HCT116 (cell line): ENCODE data around the gene CSNK1E. TPM values are rescaled to one million over a fixed set of nuclear protein-coding genes. Genes with fewer than 3 reads are reported as not detected.

Experiments
- ATAC-seq: fragments of 200-7000 bp; cut with Tn5 transposase; 2 replicates; pipeline ENCODE4 v1.9.1; 2020; ENCODE audit warnings: mild to moderate bottlenecking, moderate library complexity
- BruUV-seq: library from RNA; stranded (reverse); fragments of 400-500 nt; replicated peaks from 2 replicates; lab custom pipeline; 2021; lab: Mats Ljungman, UMichigan
- CTCF ChIA-PET: fragments of 300-600 bp; sonication (Branson Sonifier 250); formaldehyde crosslinking; loops from one replicate; lab custom pipeline; 2021; ENCODE audit warnings: antibody characterized with exemption; lab: Charles Lee
- POLR2A ChIA-PET: fragments of 300-600, 350-600 bp; sonication (Branson Sonifier 250); formaldehyde crosslinking; loops from one replicate; lab custom pipeline; 2021; ENCODE audit warnings: antibody characterized with exemption; lab: Charles Lee
- RAD21 ChIA-PET, 2 experiments: fragments of 300-600 bp; sonication (Branson Sonifier 250); formaldehyde crosslinking; loops; one replicate each; lab custom pipeline; 2023; ENCODE audit warnings: low total read pairs in 2 of 2; ENCODE audit not compliant: uncharacterized antibody in 2 of 2, unreplicated experiment in 2 of 2, low non-redundant PET in 1 of 2; lab: Charles Lee
- DNase-seq: peaks from one replicate; pipeline ENCODE4 v3.0.0-alpha.2; 2010; ENCODE audit warnings: low read depth, low spot score
- H2AFZ ChIP-seq: fragments of 200-600 bp; shearing (Covaris generic), sonication (generic); 2 replicates; pipeline ENCODE4 v1.6.1; 2017; ENCODE audit warnings: low read depth, mixed run types, mixed read lengths, antibody characterized with exemption, low read length; ENCODE audit not compliant: poor library complexity, severe bottlenecking
- H3K27ac ChIP-seq: 2 replicates; pipeline ENCODE4 v1.5.1; 2012; ENCODE audit warnings: low read depth, low read length
- H3K27me3 ChIP-seq: fragments of 200-600 bp; sonication (generic); 2 replicates; pipeline ENCODE4 v1.6.1; 2016; ENCODE audit warnings: mixed run types, low read length, mixed read lengths; ENCODE audit not compliant: insufficient read depth
- H3K36me3 ChIP-seq, 2 experiments: fragments of 200-500 bp in 1 of 2; fragments of 200-600 bp in 1 of 2; sonication (Bioruptor generic) in 1 of 2; sonication (generic) in 1 of 2; 2 replicates each; pipeline versions ENCODE4 v1.5.1 to v1.6.1; 2014 to 2016; ENCODE audit warnings: low read length in 2 of 2, inconsistent platforms in 1 of 2, mixed read lengths in 1 of 2, mixed run types in 1 of 2; ENCODE audit not compliant: insufficient read depth in 2 of 2, control insufficient read depth in 1 of 2
- H3K4me1 ChIP-seq, 2 experiments: fragments of 200-600 bp in 1 of 2; sonication (generic) in 1 of 2; 2 replicates each; pipeline versions ENCODE4 v1.5.1 to v1.6.1; 2012 to 2017; ENCODE audit warnings: low read length in 2 of 2, inconsistent platforms in 1 of 2, mild to moderate bottlenecking in 1 of 2, mixed read lengths in 1 of 2, mixed run types in 1 of 2, moderate library complexity in 1 of 2; ENCODE audit not compliant: insufficient read depth in 2 of 2, control insufficient read depth in 1 of 2
- H3K4me2 ChIP-seq: fragments of 200-600 bp; sonication (generic); 2 replicates; pipeline ENCODE4 v1.6.1; 2017; ENCODE audit warnings: mixed run types, low read length, mixed read lengths
- H3K4me3 ChIP-seq, 2 experiments: fragments of 200-600 bp in 1 of 2; sonication (generic) in 1 of 2; replicated peaks in 1 of 2; 2 replicates each; pipeline ENCODE4 v1.5.1; 2011 to 2016; ENCODE audit warnings: low read length in 2 of 2, control low read depth in 1 of 2, low read depth in 1 of 2, mild to moderate bottlenecking in 1 of 2, mixed read lengths in 1 of 2, mixed run types in 1 of 2
- H3K79me2 ChIP-seq: fragments of 200-600 bp; sonication (generic); 2 replicates; pipeline ENCODE4 v1.6.1; 2017; ENCODE audit warnings: mild to moderate bottlenecking, mixed run types, low read length, moderate library complexity, mixed read lengths; ENCODE audit not compliant: insufficient read depth
- H3K9ac ChIP-seq: fragments of 200-600 bp; sonication (generic); 2 replicates; pipeline ENCODE4 v1.6.1; 2016; ENCODE audit warnings: low read length, mixed read lengths
- H3K9me2 ChIP-seq: fragments of 200-600 bp; sonication (generic), shearing (Covaris generic); 2 replicates; pipeline ENCODE4 v1.6.1; 2017; ENCODE audit warnings: mixed run types, mild to moderate bottlenecking, moderate library complexity; ENCODE audit not compliant: insufficient read depth
- H3K9me3 ChIP-seq, 2 experiments: fragments of 200-500 bp in 1 of 2; fragments of 200-600 bp in 1 of 2; sonication (Bioruptor generic) in 1 of 2; sonication (generic) in 1 of 2; 2 replicates each; pipeline ENCODE4 v1.6.1; 2014 to 2017; ENCODE audit warnings: low read length in 2 of 2, mixed read lengths in 2 of 2, inconsistent platforms in 1 of 2, low read depth in 1 of 2, mild to moderate bottlenecking in 1 of 2, mixed run types in 1 of 2, moderate library complexity in 1 of 2; ENCODE audit not compliant: control insufficient read depth in 1 of 2, insufficient read depth in 1 of 2
- H4K20me1 ChIP-seq: fragments of 200-600 bp; sonication (generic), shearing (Covaris generic); 2 replicates; pipeline ENCODE4 v1.6.1; 2017; ENCODE audit warnings: mixed run types, mild to moderate bottlenecking, moderate library complexity; ENCODE audit not compliant: insufficient read depth
- ATF3 ChIP-seq: IDR thresholded peaks from 2 replicates; pipeline ENCODE4 v1.6.1; 2012
- CTCF ChIP-seq, 3 experiments: fragments of 200-600 bp in 1 of 3; sonication (generic) in 1 of 3; IDR thresholded peaks in 2 of 3; conservative IDR thresholded peaks in 1 of 3; 2 replicates each; pipeline ENCODE4 v1.5.1; 2012 to 2017; ENCODE audit warnings: low read depth in 2 of 3, low read length in 2 of 3, antibody characterized with exemption in 1 of 3, borderline replicate concordance in 1 of 3, control low read depth in 1 of 3, mild to moderate bottlenecking in 1 of 3, mixed read lengths in 1 of 3, mixed run types in 1 of 3, moderate library complexity in 1 of 3; ENCODE audit not compliant: insufficient read depth in 1 of 3
- EGR1 ChIP-seq: IDR thresholded peaks from 2 replicates; pipeline ENCODE4 v1.6.1; 2012; ENCODE audit warnings: low read depth
- ELF1 ChIP-seq: IDR thresholded peaks from 2 replicates; pipeline ENCODE4 v1.6.1; 2012; ENCODE audit warnings: low read depth, borderline replicate concordance
- FOSL1 ChIP-seq: IDR thresholded peaks from 2 replicates; pipeline ENCODE4 v1.6.1; 2012; ENCODE audit warnings: low read depth
- JUND ChIP-seq: IDR thresholded peaks from 2 replicates; pipeline ENCODE4 v1.6.1; 2012
- POLR2A ChIP-seq: IDR thresholded peaks from 2 replicates; pipeline ENCODE4 v1.7.0; 2011; ENCODE audit warnings: borderline replicate concordance; ENCODE audit not compliant: insufficient read depth, insufficient read length; ENCODE audit errors: extremely low read depth
- POLR2AphosphoS5 ChIP-seq: IDR thresholded peaks from 2 replicates; pipeline ENCODE4 v1.6.1; 2011; ENCODE audit warnings: mild to moderate bottlenecking, low read depth, low read length, moderate library complexity
- RAD21 ChIP-seq: IDR thresholded peaks from 2 replicates; pipeline ENCODE4 v1.6.1; 2012; ENCODE audit warnings: low read depth, mild to moderate bottlenecking
- REST ChIP-seq: IDR thresholded peaks from 2 replicates; pipeline ENCODE4 v1.6.1; 2012; ENCODE audit warnings: low read depth
- SP1 ChIP-seq: IDR thresholded peaks from 2 replicates; pipeline ENCODE4 v1.6.1; 2012; ENCODE audit warnings: low read depth
- SRF ChIP-seq: IDR thresholded peaks from 2 replicates; pipeline ENCODE4 v1.6.1; 2012; ENCODE audit warnings: low read depth
- TCF7L2 ChIP-seq: IDR thresholded peaks from 2 replicates; pipeline ENCODE4 v1.7.0; 2011; ENCODE audit warnings: borderline replicate concordance, inconsistent platforms; ENCODE audit not compliant: insufficient read depth, insufficient read length; ENCODE audit errors: extremely low read depth
- YY1 ChIP-seq: IDR thresholded peaks from 2 replicates; pipeline ENCODE4 v1.6.1; 2011; ENCODE audit warnings: low read length, low read depth, moderate library complexity, mild to moderate bottlenecking; ENCODE audit not compliant: insufficient replicate concordance; ENCODE audit errors: extremely low read depth
- ZFX ChIP-seq: fragments of 450-650 bp; IDR thresholded peaks from 2 replicates; pipeline ENCODE4 v1.6.1; 2017
- ZNF274 ChIP-seq: fragments of 200-500 bp; sonication (Bioruptor generic); IDR thresholded peaks from 2 replicates; pipeline ENCODE4 v1.6.1; 2014; ENCODE audit warnings: mild to moderate bottlenecking, low read depth, low read length, inconsistent platforms
- intact Hi-C: fragments of 100-400 bp; cut with micrococcal nuclease; formaldehyde crosslinking; loops from 2 replicates; pipeline ENCODE4 v1.10.0; 2022
- total RNA-seq: library from RNA; stranded (reverse); gene quantifications from one replicate; pipeline ENCODE4 v1.2.1, GENCODE V29; 2021; ENCODE audit not compliant: unreplicated experiment

The CSNK1E gene
- total RNA-seq, 1 experiment from 2014 or later: 190 TPM

- no peak overlapping the region for H3K27ac ChIP-seq
- H3K4me2 ChIP-seq: no peak overlapping the region
- H3K36me3 ChIP-seq: no peaks in the 10 kb centered on the region
- BruUV-seq: no TSS peak
- intact Hi-C loops: loop anchor here (2.0 kb wide), 2 partner anchors 220 to 252 kb away; no protein-coding TSS in a partner anchor
- peaks cover 0 to 6% of the 10 kb centered on the region in 2 experiments; a peak in 1 of 4 replicates for H3K4me1 ChIP-seq
- H3K9ac ChIP-seq: no peak overlapping the region
- H3K9me3 ChIP-seq: no peaks in the 10 kb centered on the region
- ChIA-PET POLR2A (no interaction called here), RAD21 (no interaction called here), CTCF (no interaction called here)
- ATAC-seq (no peak), DNase-seq (no peak)
- H3K79me2 ChIP-seq: no peaks in the 10 kb centered on the region
- H4K20me1 ChIP-seq: no peaks in the 10 kb centered on the region
- H3K27me3 ChIP-seq: no peaks in the 10 kb centered on the region
- no peak overlapping the region for H2AFZ ChIP-seq
- no peak overlapping the region for H3K4me3 ChIP-seq
- no peaks in the 10 kb centered on the region for H3K9me2 ChIP-seq
- TF ChIP-seq SP1 (no peak), YY1 (no peak), CTCF (IDR thresholded peaks at IDR 0.05 in 2 of 3, conservative IDR thresholded peaks at IDR 0.05 in 1 of 3; ENCODE audit: borderline replicate concordance in 1 of 3, insufficient read depth in 1 of 3, low read depth in 2 of 3, low read length in 2 of 3) (no peak), JUND (no peak), ZNF274 (no peak), TCF7L2 (no peak), FOSL1 (no peak), ATF3 (no peak), POLR2A (no peak), SRF (no peak), REST (no peak), EGR1 (no peak), POLR2AphosphoS5 (no peak), RAD21 (no peak), ZFX (no peak), ELF1 (no peak)
Measured at GRCh38 chr22:38352436-38352835, 35.2 kb upstream of the CSNK1E start.
